HG03139 (cell line): ENCODE measurements around the gene PCSK9.

Experiments
- ATAC-seq: cut with Tn5 transposase; IDR thresholded peaks from one replicate; pipeline ENCODE4 v1.9.1; 2021; ENCODE audit not compliant: unreplicated experiment

PCSK9 gene

GRCh38 chr1:55057270-55057955 is 18.1 kb downstream of the PCSK9 start:
- ATAC-seq, result no peak

GRCh38 chr1:55057956-55058298 is 18.6 kb downstream of the PCSK9 start:
- no peak for ATAC-seq

GRCh38 chr1:55059302-55060132 is 20.2 kb downstream of the PCSK9 start:
- ATAC-seq, result no peak

GRCh38 chr1:55060133-55060999 is 21.0 kb downstream of the PCSK9 start:
- ATAC-seq, result no peak

- no peak for ATAC-seq
These were observed 21.8 kb downstream of the PCSK9 start for GRCh38 chr1:55061000-55061705.

GRCh38 chr1:55061706-55062321 is 22.5 kb downstream of the PCSK9 start:
- ATAC-seq, result no peak

- no peak for ATAC-seq
These were observed 23.6 kb downstream of the PCSK9 start for GRCh38 chr1:55062801-55063576.

GRCh38 chr1:55063577-55063942 is 24.2 kb downstream of the PCSK9 start:
- ATAC-seq, result no peak

- no peak for ATAC-seq
These were observed 24.8 kb downstream of the PCSK9 start for GRCh38 chr1:55064071-55064581.

- ATAC-seq, result no peak
These were observed 25.5 kb downstream of the PCSK9 start for GRCh38 chr1:55064861-55065263.

GRCh38 chr1:55065648-55066047 is 26.3 kb downstream of the PCSK9 start:
- no peak for ATAC-seq

GRCh38 chr1:55067022-55067778 is 27.9 kb downstream of the PCSK9 start:
- no peak for ATAC-seq

- ATAC-seq, result no peak
These were observed 28.6 kb downstream of the PCSK9 start for GRCh38 chr1:55067914-55068313.

- ATAC-seq, result no peak
These were observed 29.3 kb downstream of the PCSK9 start for GRCh38 chr1:55068638-55069037.

- no peak for ATAC-seq
These were observed 29.9 kb downstream of the PCSK9 start for GRCh38 chr1:55069280-55069679.

- no peak for ATAC-seq
These were observed 31.2 kb downstream of the PCSK9 start for GRCh38 chr1:55070293-55071164.

GRCh38 chr1:55071477-55071876 is 32.1 kb downstream of the PCSK9 start:
- no peak for ATAC-seq
